ENCODE data around the gene RPRD1B. TPM values are rescaled to one million over a fixed set of nuclear protein-coding genes. Genes with fewer than 3 reads are reported as not detected.
"Not testable (repeated sequence)": the region's sequence is repeated elsewhere in the genome, so short reads cannot be mapped to it uniquely, and the experiment has no call there.

Gene RPRD1B
- total RNA-seq, 2 donors from 2014 or later: 22.1 to 29.6 TPM

DNA sequence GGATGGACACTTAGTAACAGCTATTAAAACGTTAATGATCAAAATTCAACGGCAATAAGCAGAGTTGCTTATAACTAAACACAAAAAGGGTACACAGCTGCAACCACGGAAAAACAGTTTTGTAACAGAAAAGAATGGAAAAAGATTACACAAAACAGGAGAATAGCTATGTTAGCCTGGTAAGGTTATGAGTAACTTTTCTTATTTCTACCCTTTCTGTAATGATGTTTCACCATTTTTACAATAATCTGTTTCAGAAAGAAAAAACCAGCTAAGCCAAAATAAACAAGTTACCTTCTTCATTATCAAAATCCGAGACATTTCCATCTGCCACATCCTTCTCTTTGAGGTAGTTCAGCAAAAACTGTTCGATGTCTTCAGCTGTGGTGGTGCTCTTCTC lies 27.6 kb upstream of the RPRD1B start:
- Mint-ChIP-seq H3K27ac (no peak overlapping the region), H3K4me3 (no peak overlapping the region), H3K4me1 (no peaks in the 10 kb centered on the region), H3K9me3 (no peaks in the 10 kb centered on the region), H3K36me3 (ENCODE audit: low read depth) (peaks cover 37% of the 10 kb centered on the region), H3K27me3 (ENCODE audit: insufficient read depth) (no peaks in the 10 kb centered on the region)
- H3K27me3 ChIP-seq (ENCODE audit: control insufficient read depth, insufficient read depth, low read length, poor library complexity, severe bottlenecking): no peaks in the 10 kb centered on the region
- no peak overlapping the region for H3K27ac ChIP-seq (ENCODE audit: low read depth, low read length)
- H3K4me3 ChIP-seq (ENCODE audit: low read length): no peak overlapping the region
- DNase-seq: no peak
- H3K9me3 ChIP-seq (ENCODE audit: control insufficient read depth, low read length): no peaks in the 10 kb centered on the region
- TF ChIP-seq, protein P1, sequence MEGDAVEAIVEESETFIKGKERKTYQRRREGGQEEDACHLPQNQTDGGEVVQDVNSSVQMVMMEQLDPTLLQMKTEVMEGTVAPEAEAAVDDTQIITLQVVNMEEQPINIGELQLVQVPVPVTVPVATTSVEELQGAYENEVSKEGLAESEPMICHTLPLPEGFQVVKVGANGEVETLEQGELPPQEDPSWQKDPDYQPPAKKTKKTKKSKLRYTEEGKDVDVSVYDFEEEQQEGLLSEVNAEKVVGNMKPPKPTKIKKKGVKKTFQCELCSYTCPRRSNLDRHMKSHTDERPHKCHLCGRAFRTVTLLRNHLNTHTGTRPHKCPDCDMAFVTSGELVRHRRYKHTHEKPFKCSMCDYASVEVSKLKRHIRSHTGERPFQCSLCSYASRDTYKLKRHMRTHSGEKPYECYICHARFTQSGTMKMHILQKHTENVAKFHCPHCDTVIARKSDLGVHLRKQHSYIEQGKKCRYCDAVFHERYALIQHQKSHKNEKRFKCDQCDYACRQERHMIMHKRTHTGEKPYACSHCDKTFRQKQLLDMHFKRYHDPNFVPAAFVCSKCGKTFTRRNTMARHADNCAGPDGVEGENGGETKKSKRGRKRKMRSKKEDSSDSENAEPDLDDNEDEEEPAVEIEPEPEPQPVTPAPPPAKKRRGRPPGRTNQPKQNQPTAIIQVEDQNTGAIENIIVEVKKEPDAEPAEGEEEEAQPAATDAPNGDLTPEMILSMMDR (conservative IDR thresholded peaks at IDR 0.05): no peak
- H3K9ac ChIP-seq (ENCODE audit: extremely low read depth, low read length, poor library complexity, severe bottlenecking): no peak overlapping the region
- peaks cover 76% of the 10 kb centered on the region for H3K36me3 ChIP-seq (ENCODE audit: control insufficient read depth, insufficient read depth, low read length)
- 97 to 100% methylated on average over 3 to 5 of the region's 5 CpGs for WGBS, 2 experiments (ENCODE audit: insufficient coverage in 1 of 2, insufficient read length in 1 of 2)
- no peaks in the 10 kb centered on the region for H3K4me1 ChIP-seq (ENCODE audit: control insufficient read depth, insufficient read depth, low read length)

DNA sequence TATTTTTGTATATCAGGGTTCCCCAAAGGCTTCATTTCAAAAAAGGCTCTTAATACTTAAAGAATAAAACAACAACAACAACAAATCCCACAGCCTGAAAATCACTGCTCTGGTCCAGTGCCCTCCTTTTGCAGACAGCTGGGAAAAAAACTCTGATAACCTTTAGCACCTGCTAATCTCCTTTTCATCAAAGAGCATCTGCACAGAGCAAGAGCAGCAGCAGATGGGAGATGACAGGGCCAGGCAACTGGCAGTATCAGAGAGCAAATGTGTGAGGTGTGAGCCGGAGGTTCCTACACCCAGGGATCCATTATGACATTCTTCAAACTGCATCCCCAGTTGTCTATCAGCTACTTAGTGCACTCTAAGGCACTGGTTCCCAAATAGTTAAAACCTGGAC lies 26.0 kb upstream of the RPRD1B start:
- Mint-ChIP-seq H3K9me3 (no peaks in the 10 kb centered on the region), H3K27me3 (ENCODE audit: insufficient read depth) (no peaks in the 10 kb centered on the region), H3K4me1 (no peaks in the 10 kb centered on the region), H3K36me3 (ENCODE audit: low read depth) (peaks cover 37% of the 10 kb centered on the region), H3K4me3 (no peak overlapping the region), H3K27ac (peak overlapping the region; percentile 23)
- 92% methylated on average over 1 of the region's 1 CpG; no CpG with 5 or more reads in 1 of the 2 experiments for WGBS, 2 experiments (ENCODE audit: insufficient coverage in 1 of 2, insufficient read length in 1 of 2)
- H3K27ac ChIP-seq (ENCODE audit: low read depth, low read length): no peak overlapping the region
- no peaks in the 10 kb centered on the region for H3K4me1 ChIP-seq (ENCODE audit: control insufficient read depth, insufficient read depth, low read length)
- TF ChIP-seq, protein P1 (conservative IDR thresholded peaks at IDR 0.05): no peak
- H3K4me3 ChIP-seq (ENCODE audit: low read length): no peak overlapping the region
- no peaks in the 10 kb centered on the region for H3K9me3 ChIP-seq (ENCODE audit: control insufficient read depth, low read length)
- H3K36me3 ChIP-seq (ENCODE audit: control insufficient read depth, insufficient read depth, low read length): peaks cover 76% of the 10 kb centered on the region
- H3K27me3 ChIP-seq (ENCODE audit: control insufficient read depth, insufficient read depth, low read length, poor library complexity, severe bottlenecking): no peaks in the 10 kb centered on the region
- no peak overlapping the region for H3K9ac ChIP-seq (ENCODE audit: extremely low read depth, low read length, poor library complexity, severe bottlenecking)
- DNase-seq: no peak

DNA sequence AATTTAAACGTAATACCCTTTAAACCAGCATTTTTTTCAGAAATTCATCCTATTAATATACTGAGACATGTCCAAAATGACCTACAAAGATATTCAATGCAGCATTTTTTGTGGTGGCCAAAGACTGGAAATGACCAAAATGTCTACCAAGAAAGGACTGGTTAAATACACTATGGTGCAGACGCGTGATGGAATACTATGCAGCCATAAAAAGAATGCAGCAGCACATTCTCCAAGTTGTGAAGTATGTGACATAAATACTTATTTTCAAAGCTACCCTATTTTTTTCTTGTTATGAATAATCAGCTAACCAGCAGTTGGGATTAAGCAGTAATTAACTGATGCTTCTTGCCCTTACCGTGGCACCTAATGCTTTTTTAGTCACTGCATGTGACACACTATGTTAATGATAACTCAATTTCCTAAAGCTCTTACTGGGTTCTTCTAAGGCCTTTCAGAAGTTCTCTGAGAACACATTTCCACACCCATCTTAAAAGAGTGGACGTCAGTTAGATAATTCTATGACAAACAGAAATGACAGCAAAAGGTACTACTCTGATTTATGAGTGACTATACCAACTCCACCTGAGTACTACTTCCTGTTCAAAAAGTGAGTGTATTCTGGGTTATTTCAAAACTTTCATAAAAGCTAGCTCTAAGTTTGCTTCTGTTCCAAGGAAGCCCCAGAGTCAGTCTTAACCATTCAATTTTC lies 25.2 kb upstream of the RPRD1B start:
- WGBS, 2 experiments (ENCODE audit: insufficient coverage in 1 of 2, insufficient read length in 1 of 2): 98 to 99% methylated on average over 5 of the region's 5 CpGs
- Mint-ChIP-seq H3K9me3 (no peaks in the 10 kb centered on the region), H3K4me3 (no peak overlapping the region), H3K4me1 (no peaks in the 10 kb centered on the region), H3K27me3 (ENCODE audit: insufficient read depth) (no peaks in the 10 kb centered on the region), H3K36me3 (ENCODE audit: low read depth) (peaks cover 45% of the 10 kb centered on the region), H3K27ac (no peak overlapping the region)
- H3K27me3 ChIP-seq (ENCODE audit: control insufficient read depth, insufficient read depth, low read length, poor library complexity, severe bottlenecking): no peaks in the 10 kb centered on the region
- no peak for DNase-seq
- no peak overlapping the region for H3K4me3 ChIP-seq (ENCODE audit: low read length)
- no peak overlapping the region for H3K9ac ChIP-seq (ENCODE audit: extremely low read depth, low read length, poor library complexity, severe bottlenecking)
- no peak overlapping the region for H3K27ac ChIP-seq (ENCODE audit: low read depth, low read length)
- no peaks in the 10 kb centered on the region for H3K4me1 ChIP-seq (ENCODE audit: control insufficient read depth, insufficient read depth, low read length)
- no peaks in the 10 kb centered on the region for H3K9me3 ChIP-seq (ENCODE audit: control insufficient read depth, low read length)
- peaks cover 76% of the 10 kb centered on the region for H3K36me3 ChIP-seq (ENCODE audit: control insufficient read depth, insufficient read depth, low read length)
- TF ChIP-seq, protein P1 (conservative IDR thresholded peaks at IDR 0.05): no peak

DNA sequence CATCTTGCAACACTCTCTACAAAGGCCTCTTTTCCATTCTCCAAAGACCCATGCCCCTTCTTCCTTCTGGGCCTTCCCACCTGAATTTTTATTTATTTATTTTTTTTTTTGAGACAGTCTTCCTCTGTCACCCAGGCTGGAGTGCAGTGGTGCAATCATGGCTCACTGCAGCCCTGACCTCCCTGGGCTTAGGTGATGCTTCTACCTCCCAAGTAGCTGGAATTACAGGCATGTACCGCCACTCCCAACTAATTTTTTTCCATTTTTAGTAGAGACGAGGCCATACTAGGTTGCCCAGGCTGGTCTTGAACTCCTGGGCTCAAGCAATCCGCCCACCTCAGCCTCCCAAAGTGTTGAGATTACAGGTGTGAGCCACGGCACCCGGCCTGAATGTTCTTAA lies 24.1 kb upstream of the RPRD1B start:
- not testable (repeated sequence) for H3K27ac Mint-ChIP-seq; H3K9me3 ChIP-seq (ENCODE audit: control insufficient read depth, low read length); H3K9me3 Mint-ChIP-seq; H3K4me1 ChIP-seq (ENCODE audit: control insufficient read depth, insufficient read depth, low read length); H3K4me1 Mint-ChIP-seq; H3K4me3 ChIP-seq (ENCODE audit: low read length); H3K27ac ChIP-seq (ENCODE audit: low read depth, low read length); H3K27me3 ChIP-seq (ENCODE audit: control insufficient read depth, insufficient read depth, low read length, poor library complexity, severe bottlenecking); H3K9ac ChIP-seq (ENCODE audit: extremely low read depth, low read length, poor library complexity, severe bottlenecking); DNase-seq; H3K27me3 Mint-ChIP-seq (ENCODE audit: insufficient read depth); H3K4me3 Mint-ChIP-seq
- H3K36me3 Mint-ChIP-seq (ENCODE audit: low read depth): peaks cover 45% of the 10 kb centered on the region
- peaks cover 72% of the 10 kb centered on the region for H3K36me3 ChIP-seq (ENCODE audit: control insufficient read depth, insufficient read depth, low read length)
- WGBS, 2 experiments (ENCODE audit: insufficient coverage in 1 of 2, insufficient read length in 1 of 2): 94 to 95% methylated on average over 2 to 5 of the region's 5 CpGs

All from endodermal cell (in vitro differentiated cells).